GF-D8 (cell line): ENCODE results near the gene PRELID3B.
A peak's percentile ranks its signal among the peaks of the same experiment; 100 is the strongest.
"Not testable (repeated sequence)": the region's sequence is repeated elsewhere in the genome, so short reads cannot be mapped to it uniquely, and the experiment has no call there.

Experiments used
- DNase-seq: peaks from one replicate; lab custom pipeline; 2025; lab: John Stamatoyannopoulos, UW

Gene PRELID3B

DNA sequence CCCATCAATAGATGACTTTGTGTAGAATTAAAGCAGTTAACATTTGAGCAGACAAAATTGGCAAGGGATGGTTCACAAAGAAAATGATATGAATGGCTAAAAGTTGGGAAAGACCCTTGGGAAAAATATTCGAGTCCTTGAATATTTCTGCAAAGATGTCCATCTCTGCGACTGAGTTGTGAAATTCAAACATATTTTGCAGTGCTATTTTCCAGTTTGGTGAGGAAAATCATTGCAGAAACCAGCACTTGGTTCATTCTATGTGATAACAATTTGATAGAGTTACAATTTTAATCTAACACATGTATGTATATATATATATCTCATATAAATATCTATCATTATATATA is 6.1 kb upstream of the PRELID3B start:
- DNase-seq, result no peak

DNA sequence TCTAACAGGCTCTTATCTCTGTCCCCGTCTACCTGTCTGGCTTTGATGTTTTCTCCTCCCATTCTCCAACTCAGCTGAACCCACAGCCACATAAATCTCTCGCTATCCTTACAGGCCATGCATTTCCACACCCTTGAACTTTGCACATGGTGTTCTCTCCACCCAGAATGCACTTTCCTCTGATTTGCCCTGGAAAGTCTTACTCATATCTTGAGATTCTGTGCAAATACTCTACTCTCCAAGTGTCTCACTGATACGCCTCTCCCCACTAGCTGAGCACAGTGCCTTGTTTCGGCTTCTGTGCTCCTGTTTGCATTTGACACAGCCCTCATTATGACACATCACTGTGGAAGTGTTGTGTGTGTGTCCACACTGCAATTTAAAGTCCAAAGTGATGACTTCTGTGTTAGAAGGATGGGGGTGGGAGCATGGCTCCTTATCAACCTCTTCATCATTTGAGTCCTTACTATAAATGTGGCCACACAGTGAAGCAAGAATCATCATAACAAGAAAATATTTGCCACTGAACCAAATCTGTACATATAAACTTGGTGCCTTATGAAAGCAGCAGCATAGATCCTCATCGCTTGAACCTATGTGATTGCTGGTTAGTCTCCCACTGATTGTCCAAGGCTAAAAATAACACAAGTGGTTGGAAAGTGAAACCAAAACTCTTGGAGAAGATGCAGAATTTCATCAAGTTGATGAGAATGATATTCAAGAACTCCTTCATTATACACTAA is 5.5 kb upstream of the PRELID3B start:
- no peak for DNase-seq

- DNase-seq, result no peak
These were observed 4.3 kb upstream of the PRELID3B start for GRCh38 chr20:59046862-59047261.

DNA sequence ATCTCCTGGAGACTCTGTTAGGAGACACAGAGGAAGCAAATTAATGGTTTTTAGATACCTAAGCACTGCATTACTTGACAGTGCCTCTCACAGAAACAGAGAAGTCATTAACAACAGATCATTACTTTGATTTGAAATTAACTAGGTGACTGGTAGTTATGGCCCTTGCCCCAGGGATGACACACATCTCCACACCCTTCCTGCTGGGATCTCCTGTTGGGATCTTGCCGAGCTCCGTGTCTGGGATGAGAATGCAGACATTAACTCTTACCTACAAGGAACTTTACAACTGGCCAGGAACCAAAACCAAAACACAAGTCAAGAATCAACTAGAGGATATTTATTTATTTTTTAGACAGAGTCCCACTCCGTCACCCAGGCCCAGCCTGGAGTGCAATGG is 2.2 kb upstream of the PRELID3B start:
- no peak for DNase-seq

DNA sequence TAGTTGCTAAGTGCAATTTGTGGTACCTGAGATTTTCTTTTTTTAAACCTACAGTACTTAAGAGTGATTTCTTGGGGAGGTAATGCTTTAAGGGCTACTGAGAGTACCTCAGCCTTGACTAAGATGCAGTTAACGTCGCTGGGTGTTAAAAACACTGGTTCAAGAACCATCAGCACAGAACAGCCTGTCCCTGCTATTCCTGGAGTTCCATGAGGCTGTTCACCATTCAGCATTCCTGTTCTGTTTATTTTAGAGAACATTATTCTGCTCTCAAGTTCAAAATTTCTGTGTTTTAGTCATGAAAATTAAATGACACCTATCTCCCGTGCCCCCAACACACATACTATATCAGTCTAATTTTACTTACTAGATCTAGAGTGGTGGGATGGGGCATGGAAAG is 1.7 kb upstream of the PRELID3B start:
- no peak for DNase-seq

DNA sequence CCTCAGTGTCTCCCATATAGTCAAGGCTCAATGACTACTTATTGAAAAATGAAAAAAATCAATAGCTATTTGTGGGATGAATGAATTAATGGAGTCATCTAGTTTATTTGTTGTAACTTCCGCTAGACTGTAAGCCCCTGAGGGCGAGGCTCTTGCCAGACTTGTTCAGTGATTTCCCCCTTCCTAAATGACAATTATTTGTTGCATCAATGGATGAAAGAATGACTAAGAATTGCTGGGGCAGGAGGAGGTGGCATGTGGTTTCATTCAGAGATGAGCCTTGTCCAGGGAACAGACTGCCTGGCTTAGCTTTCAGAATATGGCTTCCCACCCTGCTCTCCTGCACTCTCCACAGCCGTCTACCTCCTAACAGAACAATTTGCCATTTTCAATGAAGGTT is 1.1 kb upstream of the PRELID3B start:
- no peak for DNase-seq

GRCh38 chr20:59042796-59043631 is 428 bp upstream of the PRELID3B start:
- DNase-seq, result peak; percentile 69

GRCh38 chr20:59041487-59041886 is 1.1 kb downstream of the PRELID3B start:
- DNase-seq, result not testable (repeated sequence)

GRCh38 chr20:59040667-59041066 is 1.9 kb downstream of the PRELID3B start:
- DNase-seq, result no peak

- no peak for DNase-seq
These were observed 3.4 kb downstream of the PRELID3B start for GRCh38 chr20:59039233-59039632.

- DNase-seq, result no peak
These were observed 5.2 kb downstream of the PRELID3B start for GRCh38 chr20:59037386-59037785.

GRCh38 chr20:59035381-59035780 is 7.2 kb downstream of the PRELID3B start:
- DNase-seq, result no peak

DNA sequence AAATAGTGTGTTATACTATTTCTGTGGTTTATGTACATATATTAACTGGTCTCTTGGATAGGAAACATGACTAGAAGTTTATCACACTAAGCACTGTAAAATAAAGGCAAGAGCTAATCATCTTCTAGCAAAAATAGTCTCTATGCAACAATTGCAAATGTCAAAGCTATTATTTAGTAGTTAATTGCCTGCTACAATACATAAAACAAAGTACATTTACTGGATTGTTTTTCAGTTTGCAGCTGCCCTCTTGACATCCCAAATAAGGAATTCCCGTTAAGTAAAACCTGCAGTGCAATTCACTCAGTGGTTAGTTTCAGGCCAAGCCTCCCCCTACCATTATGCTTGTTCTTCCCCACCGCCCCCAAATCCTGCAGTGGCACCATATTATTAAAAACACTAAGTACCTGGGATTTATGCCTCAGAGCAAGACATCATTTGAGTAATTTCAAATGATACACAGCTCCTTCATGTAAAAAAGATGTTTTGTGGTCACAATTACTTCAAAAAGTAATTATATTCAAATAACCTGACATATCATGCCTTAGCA is 8.9 kb downstream of the PRELID3B start:
- no peak for DNase-seq

DNA sequence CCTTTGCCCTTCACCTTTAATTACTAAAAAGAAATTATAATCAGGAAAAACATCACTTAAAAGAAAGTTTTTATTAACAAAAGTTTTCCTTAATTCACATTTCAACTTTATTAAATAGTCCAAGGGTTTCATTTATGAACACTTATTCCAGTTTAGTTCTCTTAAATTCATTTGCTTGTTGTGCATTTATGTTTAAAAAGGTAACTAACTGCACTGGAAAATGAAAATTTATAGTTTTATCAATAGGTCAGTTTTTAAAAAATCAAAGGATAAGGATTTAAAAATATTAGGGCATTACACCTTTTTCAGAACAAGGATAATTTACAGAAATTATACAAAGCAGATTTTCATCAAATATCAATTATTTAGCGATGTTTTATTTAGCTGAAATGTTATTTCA is 9.5 kb downstream of the PRELID3B start:
- DNase-seq, result no peak

DNA sequence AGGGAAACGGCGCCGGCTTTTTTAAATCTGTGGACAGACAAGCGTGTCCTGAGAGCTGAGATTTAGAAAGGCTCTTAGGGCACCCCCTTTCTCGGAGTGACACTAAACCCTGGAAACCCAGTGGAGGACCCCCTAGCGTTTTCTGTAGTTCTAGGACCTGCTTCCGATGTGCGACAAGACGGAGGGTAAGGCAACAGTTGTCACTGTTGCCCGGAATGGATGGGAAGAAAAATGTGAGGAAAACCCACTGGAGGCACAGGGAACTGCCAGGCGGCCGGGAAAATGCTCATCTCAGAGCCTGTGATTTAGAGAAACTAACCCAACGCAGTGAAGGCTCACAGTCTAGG is 9.9 kb downstream of the PRELID3B start:
- DNase-seq, result no peak

GRCh38 chr20:59032023-59032712 is 10.4 kb downstream of the PRELID3B start, which contains the start of gene ATP5F1E:
Gene ATP5F1E, minus strand, starts transcription at chr20:59032335. Its CDS starts 84 bp downstream, at chr20:59032251.
- DNase-seq, result peak; percentile 86

DNA sequence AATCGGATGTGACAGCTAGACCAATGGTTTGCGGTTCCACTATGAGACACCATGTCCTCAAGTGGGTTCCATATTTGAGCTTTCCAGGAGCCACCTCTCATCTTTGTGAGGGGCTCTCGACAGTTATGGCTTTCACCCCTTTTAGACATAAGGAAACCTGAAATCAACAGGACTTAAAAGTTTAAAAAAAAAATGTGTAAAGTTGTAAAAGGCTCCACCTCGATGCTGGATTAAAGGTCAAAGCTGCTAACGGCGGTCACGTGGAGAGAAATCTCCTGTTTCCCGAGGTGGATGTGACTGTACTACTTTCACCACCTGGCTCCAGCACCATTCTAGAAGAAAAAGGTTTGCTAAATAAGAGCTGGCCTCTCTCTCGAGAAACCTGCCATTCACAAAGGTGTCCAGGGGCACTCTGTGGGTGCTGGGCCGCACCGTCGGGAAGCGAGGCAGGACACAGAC is 11.0 kb downstream of the PRELID3B start:
- no peak for DNase-seq

DNA sequence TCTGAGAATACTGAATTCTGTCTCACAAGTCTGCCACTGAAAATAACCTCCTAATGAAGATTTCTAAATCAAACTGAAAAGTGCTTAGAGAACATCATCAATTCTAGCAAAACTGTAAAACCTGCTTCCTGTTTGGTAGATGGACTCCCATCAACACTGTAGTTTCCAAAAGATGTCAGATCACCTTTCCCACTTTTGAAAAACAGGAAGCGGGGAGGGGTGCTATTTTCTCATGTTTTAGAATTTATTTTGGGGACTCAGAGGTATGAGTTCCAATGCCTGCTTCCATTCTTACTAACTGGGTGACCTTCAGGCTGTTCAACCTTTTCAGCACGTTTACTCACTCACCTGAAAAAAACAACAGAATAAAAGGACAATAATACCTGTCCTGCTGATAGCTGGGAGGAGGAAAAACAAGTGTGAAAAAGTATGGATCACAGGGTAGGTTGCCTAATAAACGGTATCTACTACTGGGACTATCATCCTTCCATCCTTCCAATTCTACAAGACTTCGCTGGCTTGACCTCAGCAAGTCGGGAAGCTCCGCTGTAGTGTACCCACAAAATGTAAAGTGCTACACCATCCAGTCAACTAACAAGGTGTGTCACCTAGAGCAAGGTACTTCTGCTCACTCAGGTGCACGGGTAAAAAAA is 11.5 kb downstream of the PRELID3B start:
- DNase-seq, result no peak

GRCh38 chr20:59028812-59029211 is 13.8 kb downstream of the PRELID3B start:
- DNase-seq, result no peak

GRCh38 chr20:59027741-59028320 is 14.8 kb downstream of the PRELID3B start:
- DNase-seq, result no peak

- DNase-seq, result no peak
These were observed 15.5 kb downstream of the PRELID3B start for GRCh38 chr20:59026904-59027740.
